ENCODE results near the gene MRPL57.

Gene MRPL57

GRCh38 chr13:21142766-21143165, 33.7 kb upstream of the MRPL57 start:
- no peak overlapping the region for H2AFZ ChIP-seq (ENCODE audit: insufficient read depth, low read length, poor library complexity)
- no peak overlapping the region for H4K12ac ChIP-seq (ENCODE audit: low read depth, low read length)
- H2BK120ac ChIP-seq (ENCODE audit: insufficient read depth, low read length, poor library complexity): no peak overlapping the region
- no peak overlapping the region for H4K91ac ChIP-seq (ENCODE audit: low read depth, low read length)
- H3K9me3 ChIP-seq (ENCODE audit: insufficient read depth, low read depth, low read length): no peaks in the 10 kb centered on the region
- peak overlapping the region; percentile 20 for H3K4me2 ChIP-seq (ENCODE audit: low read length)
- no peaks in the 10 kb centered on the region for H3K4me1 ChIP-seq (ENCODE audit: control insufficient read depth in 1 of 2, insufficient read depth in 2 of 2, low read length in 2 of 2)
- H2AK5ac ChIP-seq (ENCODE audit: low read length): no peak overlapping the region
- peaks cover 6% of the 10 kb centered on the region for H3K79me1 ChIP-seq (ENCODE audit: low read length)
- no peak overlapping the region for H3K23ac ChIP-seq (ENCODE audit: low read length)
- H3K36me3 ChIP-seq (ENCODE audit: control insufficient read depth in 1 of 2, insufficient read depth in 2 of 2, low read length in 2 of 2): peaks cover 10 to 14% of the 10 kb centered on the region in 2 experiments
- no peaks in the 10 kb centered on the region for H3K27me3 ChIP-seq (ENCODE audit: insufficient read depth, low read length)
- no peak overlapping the region for H3K4me3 ChIP-seq (ENCODE audit: low read depth, low read length)
- H3K14ac ChIP-seq (ENCODE audit: low read length): no peak overlapping the region
- no peak overlapping the region for H3K27ac ChIP-seq (ENCODE audit: low read depth, low read length)
- H3K79me2 ChIP-seq (ENCODE audit: control insufficient read depth, insufficient read depth, low read length, poor library complexity): peaks cover 7% of the 10 kb centered on the region
- H3K4ac ChIP-seq (ENCODE audit: low read depth, low read length): peak overlapping the region; percentile 54
- H3K9ac ChIP-seq (ENCODE audit: low read length): no peak overlapping the region
- no peak overlapping the region for H3K18ac ChIP-seq (ENCODE audit: low read length)
- H4K8ac ChIP-seq (ENCODE audit: low read depth, low read length): no peak overlapping the region
- no CpG with 5 or more reads among the region's 3 CpGs for WGBS (ENCODE audit: extremely low coverage, insufficient coverage, insufficient read length)
- H2BK12ac ChIP-seq (ENCODE audit: low read length): no peak overlapping the region
- no peak overlapping the region for H2BK5ac ChIP-seq (ENCODE audit: low read depth, low read length, poor library complexity)
- no peak for DNase-seq

DNA sequence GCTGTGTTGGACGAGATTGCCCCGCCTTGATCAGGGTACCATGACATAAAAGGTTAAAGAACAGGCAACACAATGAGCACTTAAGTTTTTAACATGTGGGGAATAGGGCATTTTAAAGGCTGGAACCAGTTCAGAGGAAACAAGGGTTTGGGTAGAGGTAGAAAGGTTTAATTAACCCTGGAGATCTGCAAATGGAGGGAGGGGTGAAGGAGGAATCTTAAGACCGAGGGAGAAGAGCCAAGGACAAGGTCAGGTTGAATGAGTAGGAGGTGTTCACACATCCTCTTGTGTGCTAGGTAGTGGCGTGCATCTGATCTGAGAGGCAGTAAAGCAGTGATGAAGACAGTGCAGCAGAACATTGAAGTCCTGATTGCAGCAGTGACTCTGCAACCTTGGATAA, 28.6 kb upstream of the MRPL57 start:
- no peak overlapping the region for H2AK5ac ChIP-seq (ENCODE audit: low read length)
- no peak overlapping the region for H2BK5ac ChIP-seq (ENCODE audit: low read depth, low read length, poor library complexity)
- H3K14ac ChIP-seq (ENCODE audit: low read length): no peak overlapping the region
- no peak overlapping the region for H3K4me3 ChIP-seq (ENCODE audit: low read depth, low read length)
- no peak overlapping the region for H3K18ac ChIP-seq (ENCODE audit: low read length)
- no peak for DNase-seq
- no peaks in the 10 kb centered on the region for H3K4me1 ChIP-seq (ENCODE audit: control insufficient read depth in 1 of 2, insufficient read depth in 2 of 2, low read length in 2 of 2)
- no peak overlapping the region for H3K4me2 ChIP-seq (ENCODE audit: low read length)
- no peak overlapping the region for H4K8ac ChIP-seq (ENCODE audit: low read depth, low read length)
- H3K9me3 ChIP-seq (ENCODE audit: insufficient read depth, low read depth, low read length): no peaks in the 10 kb centered on the region
- H2BK12ac ChIP-seq (ENCODE audit: low read length): no peak overlapping the region
- no peak overlapping the region for H2BK120ac ChIP-seq (ENCODE audit: insufficient read depth, low read length, poor library complexity)
- no peak overlapping the region for H3K27ac ChIP-seq (ENCODE audit: low read depth, low read length)
- H3K79me1 ChIP-seq (ENCODE audit: low read length): no peaks in the 10 kb centered on the region
- H3K79me2 ChIP-seq (ENCODE audit: control insufficient read depth, insufficient read depth, low read length, poor library complexity): no peaks in the 10 kb centered on the region
- peaks cover 8 to 13% of the 10 kb centered on the region in 2 experiments for H3K36me3 ChIP-seq (ENCODE audit: control insufficient read depth in 1 of 2, insufficient read depth in 2 of 2, low read length in 2 of 2)
- no peak overlapping the region for H3K4ac ChIP-seq (ENCODE audit: low read depth, low read length)
- no peak overlapping the region for H4K91ac ChIP-seq (ENCODE audit: low read depth, low read length)
- no peak overlapping the region for H2AFZ ChIP-seq (ENCODE audit: insufficient read depth, low read length, poor library complexity)
- H3K23ac ChIP-seq (ENCODE audit: low read length): no peak overlapping the region
- H4K12ac ChIP-seq (ENCODE audit: low read depth, low read length): no peak overlapping the region
- no peak overlapping the region for H3K9ac ChIP-seq (ENCODE audit: low read length)
- WGBS (ENCODE audit: extremely low coverage, insufficient coverage, insufficient read length): no CpG with 5 or more reads among the region's 4 CpGs
- no peaks in the 10 kb centered on the region for H3K27me3 ChIP-seq (ENCODE audit: insufficient read depth, low read length)

DNA sequence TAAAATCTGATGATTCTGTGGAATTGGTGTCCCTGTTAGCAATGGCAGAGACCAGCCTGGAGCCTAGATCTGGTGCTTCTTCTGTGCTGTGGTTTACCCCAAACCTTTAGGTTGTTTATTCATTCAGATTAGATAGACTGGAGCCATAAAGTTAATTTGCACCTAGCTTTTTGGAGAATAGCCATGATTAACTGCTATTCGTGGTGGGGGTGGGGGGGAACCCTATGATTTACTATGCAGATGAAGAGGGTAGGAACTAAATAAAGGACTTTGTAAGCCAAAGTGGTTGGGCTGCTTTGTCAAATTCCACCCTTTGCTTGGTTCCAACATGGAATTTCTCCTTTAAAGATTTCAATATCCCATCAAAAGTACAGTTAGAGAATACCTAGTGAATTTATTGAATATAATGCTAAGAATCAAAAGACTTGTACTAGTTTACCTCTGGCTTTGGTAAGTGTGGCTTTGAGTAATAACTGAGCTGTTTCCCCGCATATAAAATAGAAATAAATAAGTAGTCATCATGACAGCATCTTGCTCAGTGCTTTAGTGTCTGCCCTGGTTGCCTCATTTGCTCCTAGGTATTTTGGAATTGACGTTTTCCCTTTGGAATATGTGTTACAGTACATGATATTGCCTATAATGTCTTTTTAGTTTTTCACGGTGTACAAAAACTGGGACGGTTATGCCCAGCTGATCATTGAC, 27.8 kb upstream of the MRPL57 start:
- DNase-seq: no peak
- WGBS (ENCODE audit: extremely low coverage, insufficient coverage, insufficient read length): no CpG with 5 or more reads among the region's 5 CpGs

GRCh38 chr13:21149568-21149967, 26.9 kb upstream of the MRPL57 start:
- no peak overlapping the region for H3K23ac ChIP-seq (ENCODE audit: low read length)
- no peak overlapping the region for H4K12ac ChIP-seq (ENCODE audit: low read depth, low read length)
- no peaks in the 10 kb centered on the region for H3K4me1 ChIP-seq (ENCODE audit: control insufficient read depth in 1 of 2, insufficient read depth in 2 of 2, low read length in 2 of 2)
- H2AK5ac ChIP-seq (ENCODE audit: low read length): no peak overlapping the region
- no peak overlapping the region for H3K27ac ChIP-seq (ENCODE audit: low read depth, low read length)
- no peak overlapping the region for H3K4me2 ChIP-seq (ENCODE audit: low read length)
- no peak overlapping the region for H4K91ac ChIP-seq (ENCODE audit: low read depth, low read length)
- H3K9ac ChIP-seq (ENCODE audit: low read length): no peak overlapping the region
- H4K8ac ChIP-seq (ENCODE audit: low read depth, low read length): no peak overlapping the region
- peaks cover 10 to 14% of the 10 kb centered on the region in 2 experiments for H3K36me3 ChIP-seq (ENCODE audit: control insufficient read depth in 1 of 2, insufficient read depth in 2 of 2, low read length in 2 of 2)
- no peak overlapping the region for H3K4me3 ChIP-seq (ENCODE audit: low read depth, low read length)
- no peak overlapping the region for H2BK12ac ChIP-seq (ENCODE audit: low read length)
- no peak for DNase-seq
- H2AFZ ChIP-seq (ENCODE audit: insufficient read depth, low read length, poor library complexity): no peak overlapping the region
- no peak overlapping the region for H3K4ac ChIP-seq (ENCODE audit: low read depth, low read length)
- H3K27me3 ChIP-seq (ENCODE audit: insufficient read depth, low read length): no peaks in the 10 kb centered on the region
- no peak overlapping the region for H2BK5ac ChIP-seq (ENCODE audit: low read depth, low read length, poor library complexity)
- no peaks in the 10 kb centered on the region for H3K79me1 ChIP-seq (ENCODE audit: low read length)
- no peak overlapping the region for H2BK120ac ChIP-seq (ENCODE audit: insufficient read depth, low read length, poor library complexity)
- no CpG with 5 or more reads among the region's 1 CpG for WGBS (ENCODE audit: extremely low coverage, insufficient coverage, insufficient read length)
- no peaks in the 10 kb centered on the region for H3K9me3 ChIP-seq (ENCODE audit: insufficient read depth, low read depth, low read length)
- no peak overlapping the region for H3K14ac ChIP-seq (ENCODE audit: low read length)
- no peak overlapping the region for H3K18ac ChIP-seq (ENCODE audit: low read length)
- no peaks in the 10 kb centered on the region for H3K79me2 ChIP-seq (ENCODE audit: control insufficient read depth, insufficient read depth, low read length, poor library complexity)

More for the DNA sequence above, 27.8 kb upstream of the MRPL57 start:
- Histone ChIP-seq H3K36me3 (ENCODE audit: control insufficient read depth in 1 of 2, insufficient read depth in 2 of 2, low read length in 2 of 2) (peaks cover 8 to 13% of the 10 kb centered on the region in 2 experiments), H3K27ac (ENCODE audit: low read depth, low read length) (no peak overlapping the region), H3K4ac (ENCODE audit: low read depth, low read length) (no peak overlapping the region), H4K8ac (ENCODE audit: low read depth, low read length) (no peak overlapping the region), H3K4me3 (ENCODE audit: low read depth, low read length) (no peak overlapping the region), H4K91ac (ENCODE audit: low read depth, low read length) (no peak overlapping the region), H3K79me1 (ENCODE audit: low read length) (no peaks in the 10 kb centered on the region), H2AK5ac (ENCODE audit: low read length) (no peak overlapping the region), H2AFZ (ENCODE audit: insufficient read depth, low read length, poor library complexity) (no peak overlapping the region), H3K79me2 (ENCODE audit: control insufficient read depth, insufficient read depth, low read length, poor library complexity) (no peaks in the 10 kb centered on the region), H3K4me1 (ENCODE audit: control insufficient read depth in 1 of 2, insufficient read depth in 2 of 2, low read length in 2 of 2) (no peaks in the 10 kb centered on the region), H3K9ac (ENCODE audit: low read length) (no peak overlapping the region), H3K4me2 (ENCODE audit: low read length) (no peak overlapping the region), H3K23ac (ENCODE audit: low read length) (no peak overlapping the region), H2BK12ac (ENCODE audit: low read length) (no peak overlapping the region), H3K18ac (ENCODE audit: low read length) (no peak overlapping the region), H2BK5ac (ENCODE audit: low read depth, low read length, poor library complexity) (no peak overlapping the region), H2BK120ac (ENCODE audit: insufficient read depth, low read length, poor library complexity) (no peak overlapping the region), H3K27me3 (ENCODE audit: insufficient read depth, low read length) (no peaks in the 10 kb centered on the region), H3K14ac (ENCODE audit: low read length) (no peak overlapping the region), H4K12ac (ENCODE audit: low read depth, low read length) (no peak overlapping the region), H3K9me3 (ENCODE audit: insufficient read depth, low read depth, low read length) (no peaks in the 10 kb centered on the region)

Measured in trophoblast cell (in vitro differentiated cells and primary cell).